Liver (tissue), 9 donors: ENCODE results near the gene VRK2. TPM values are rescaled to one million over a fixed set of nuclear protein-coding genes. Genes with fewer than 3 reads are reported as not detected.

Source experiments
- DNase-seq: peaks from one replicate; pipeline ENCODE4 v3.0.0-alpha.2; 2017; ENCODE audit warnings: low spot score
- H3K27ac ChIP-seq, 2 donors: one replicate each; pipeline ENCODE4 v1.7.0; 2013; ENCODE audit warnings: inconsistent platforms in 2 of 2, low read length in 2 of 2, control low read depth in 1 of 2, low read depth in 1 of 2, mild to moderate bottlenecking in 1 of 2
- H3K27me3 ChIP-seq, 4 donors: one replicate each; pipeline versions ENCODE4 v1.6.1 to v1.7.0; 2013; ENCODE audit warnings: low read length in 3 of 4, inconsistent platforms in 1 of 4, mild to moderate bottlenecking in 1 of 4, moderate library complexity in 1 of 4; ENCODE audit not compliant: control insufficient read depth in 4 of 4, insufficient read depth in 4 of 4
- H3K36me3 ChIP-seq, 4 donors: one replicate each; pipeline versions ENCODE4 v1.6.1 to v1.7.0; 2013; ENCODE audit warnings: low read length in 3 of 4, mild to moderate bottlenecking in 3 of 4, low read depth in 1 of 4, moderate library complexity in 1 of 4; ENCODE audit not compliant: control insufficient read depth in 4 of 4, insufficient read depth in 3 of 4
- H3K4me1 ChIP-seq, 4 donors: one replicate each; pipeline versions ENCODE4 v1.6.1 to v1.7.0; 2013; ENCODE audit warnings: low read length in 3 of 4, mild to moderate bottlenecking in 3 of 4, moderate library complexity in 1 of 4; ENCODE audit not compliant: control insufficient read depth in 4 of 4, insufficient read depth in 4 of 4
- H3K4me3 ChIP-seq, 3 donors: one replicate each; pipeline versions ENCODE4 v1.6.1 to v1.7.0; 2013; ENCODE audit warnings: low read length in 3 of 3, control low read depth in 1 of 3, low read depth in 1 of 3, mild to moderate bottlenecking in 1 of 3
- H3K9ac ChIP-seq, 2 donors: one replicate each; pipeline ENCODE4 v1.7.0; 2013; ENCODE audit warnings: low read length in 2 of 2, mild to moderate bottlenecking in 2 of 2, moderate library complexity in 2 of 2, control low read depth in 1 of 2, low read depth in 1 of 2
- H3K9me3 ChIP-seq, 4 donors: one replicate each; pipeline versions ENCODE4 v1.6.1 to v1.7.0; 2013; ENCODE audit warnings: low read length in 3 of 4; ENCODE audit not compliant: control insufficient read depth in 4 of 4
- EGR1 ChIP-seq, 2 donors: IDR thresholded peaks; 2 replicates each; pipeline ENCODE4 v1.6.1; 2016 to 2018; ENCODE audit warnings: antibody characterized with exemption in 2 of 2, low read depth in 2 of 2
- FOXA1 ChIP-seq: IDR thresholded peaks from 2 replicates; pipeline ENCODE4 v1.6.1; 2016; ENCODE audit warnings: antibody characterized with exemption
- FOXA2 ChIP-seq: IDR thresholded peaks from 2 replicates; pipeline ENCODE4 v1.6.1; 2016; ENCODE audit warnings: antibody characterized with exemption
- HNF4A ChIP-seq, 2 donors: conservative IDR thresholded peaks; 2 replicates each; pipeline ENCODE4 v1.6.1; 2016; ENCODE audit warnings: antibody characterized with exemption in 2 of 2, mild to moderate bottlenecking in 2 of 2
- JUND ChIP-seq, 2 donors: IDR thresholded peaks; 2 replicates each; pipeline ENCODE4 v1.6.1; 2016; ENCODE audit warnings: antibody characterized with exemption in 2 of 2
- NR2F2 ChIP-seq: IDR thresholded peaks from 2 replicates; pipeline ENCODE4 v1.6.1; 2016; ENCODE audit warnings: antibody characterized with exemption
- RAD21 ChIP-seq, 2 donors: IDR thresholded peaks; 2 replicates each; pipeline ENCODE4 v1.6.1; 2016; ENCODE audit warnings: antibody characterized with exemption in 2 of 2, mild to moderate bottlenecking in 2 of 2
- SP1 ChIP-seq: IDR thresholded peaks from 2 replicates; pipeline ENCODE4 v1.6.1; 2018; ENCODE audit warnings: antibody characterized with exemption, mild to moderate bottlenecking
- WGBS: extraction: QIAGEN DNeasy Blood & Tissue Kit; methylation state at CpG from one replicate; pipeline ENCODE4 v1.1.7; 2013; 5-methylcytosine and 5-hydroxymethylcytosine counted together
- polyA plus RNA-seq, 2 donors: library from polyadenylated mRNA; stranded (reverse) in 1 of 2; unstranded in 1 of 2; fragments of 200-250 nt in 1 of 2; fragments of >200 nt in 1 of 2; fragmentation: Nextera tagmentation in 1 of 2; extraction: Ambion mirVana in 1 of 2; gene quantifications; one replicate each; pipeline versions ENCODE4 v1.2.1 to v1.2.3, GENCODE V29; 2013 to 2015
- total RNA-seq, 2 donors: library from RNA; depleted of rRNA; stranded (reverse); fragments of >200 nt; gene quantifications; one replicate each; pipeline ENCODE4 v1.2.3, GENCODE V29; 2014
- TF ChIP-seq, protein P1 (sequence below): IDR thresholded peaks from 2 replicates; pipeline ENCODE4 v1.6.1; 2016; ENCODE audit warnings: antibody characterized with exemption
- TF ChIP-seq, protein P2 (sequence below): fragments of 150-350 bp; IDR thresholded peaks from 2 replicates; pipeline ENCODE4 v1.5.1; 2017; ENCODE audit warnings: improper control_type of control experiment, low read depth, low read length; ENCODE audit not compliant: missing input control
- TF ChIP-seq, protein P3 (sequence below): IDR thresholded peaks from 2 replicates; pipeline ENCODE4 v1.6.1; 2016; ENCODE audit warnings: antibody characterized with exemption
- TF ChIP-seq, protein P4 (sequence below): IDR thresholded peaks from 2 replicates; pipeline ENCODE4 v1.6.1; 2016; ENCODE audit warnings: antibody characterized with exemption, mild to moderate bottlenecking
- donor health status: healthy.
- donor health status: healthy.
- donor health status: healthy.
- donor health status: healthy.
- donor health status: healthy.

Gene VRK2
- total and polyA plus RNA-seq, 4 donors = 5.4 to 17.3 (median 8.5) TPM

- TF ChIP-seq, protein P1, sequence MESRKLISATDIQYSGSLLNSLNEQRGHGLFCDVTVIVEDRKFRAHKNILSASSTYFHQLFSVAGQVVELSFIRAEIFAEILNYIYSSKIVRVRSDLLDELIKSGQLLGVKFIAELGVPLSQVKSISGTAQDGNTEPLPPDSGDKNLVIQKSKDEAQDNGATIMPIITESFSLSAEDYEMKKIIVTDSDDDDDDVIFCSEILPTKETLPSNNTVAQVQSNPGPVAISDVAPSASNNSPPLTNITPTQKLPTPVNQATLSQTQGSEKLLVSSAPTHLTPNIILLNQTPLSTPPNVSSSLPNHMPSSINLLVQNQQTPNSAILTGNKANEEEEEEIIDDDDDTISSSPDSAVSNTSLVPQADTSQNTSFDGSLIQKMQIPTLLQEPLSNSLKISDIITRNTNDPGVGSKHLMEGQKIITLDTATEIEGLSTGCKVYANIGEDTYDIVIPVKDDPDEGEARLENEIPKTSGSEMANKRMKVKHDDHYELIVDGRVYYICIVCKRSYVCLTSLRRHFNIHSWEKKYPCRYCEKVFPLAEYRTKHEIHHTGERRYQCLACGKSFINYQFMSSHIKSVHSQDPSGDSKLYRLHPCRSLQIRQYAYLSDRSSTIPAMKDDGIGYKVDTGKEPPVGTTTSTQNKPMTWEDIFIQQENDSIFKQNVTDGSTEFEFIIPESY = no peak
- TF ChIP-seq JUND (IDR thresholded peaks at IDR 0.05) (no peak), FOXA1 (no peak), RAD21 (IDR thresholded peaks at IDR 0.05) (no peak), EGR1 (IDR thresholded peaks at IDR 0.05; ENCODE audit: low read depth in 2 of 2) (no peak), NR2F2 (no peak)
Observed at GRCh38 chr2:58130238-58130637, 83.6 kb downstream of the VRK2 start (continued).

DNA sequence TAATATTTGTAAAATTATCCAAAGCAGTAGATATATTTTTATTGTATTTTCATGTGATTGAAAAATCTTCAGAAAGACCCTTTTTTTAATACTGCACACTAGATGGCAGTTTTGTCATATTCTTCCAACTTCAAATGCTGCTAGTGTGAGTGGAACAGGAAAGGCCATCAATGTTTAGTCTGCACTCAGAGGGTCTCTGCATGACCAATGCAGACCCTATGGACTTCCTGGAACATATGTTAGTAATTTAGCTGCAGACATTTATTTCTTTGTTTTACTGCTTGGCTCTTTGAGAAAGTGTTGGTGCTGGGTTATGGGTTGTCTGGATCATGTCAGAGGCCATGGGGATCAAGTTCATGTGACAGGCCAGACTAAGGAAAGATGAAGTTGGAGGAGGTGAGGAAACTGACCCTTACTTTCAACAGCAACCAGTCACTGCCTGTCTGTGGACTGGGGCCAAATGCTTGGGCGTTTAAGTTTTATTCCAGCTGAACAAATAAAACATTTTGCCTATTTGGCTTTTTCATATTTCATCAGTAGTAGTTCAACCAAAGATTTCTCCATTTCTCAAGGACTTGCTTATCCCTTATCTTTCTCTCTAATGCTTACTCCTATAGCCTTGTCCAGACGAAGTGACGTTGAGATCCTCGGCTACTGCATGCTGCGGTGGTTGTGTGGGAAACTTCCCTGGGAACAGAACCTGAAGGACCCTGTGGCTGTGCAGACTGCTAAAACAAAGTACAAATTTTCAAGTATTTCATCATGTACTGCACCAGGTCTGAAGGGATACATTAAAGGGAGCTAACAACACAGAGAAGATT lies 84.8 kb downstream of the VRK2 start:
- no peak overlapping the region for H3K4me3 ChIP-seq
- DNase-seq = no peak
- 81% methylated on average over 5 of the region's 5 CpGs for WGBS
- H3K27ac ChIP-seq = no peak overlapping the region
- no peaks in the 10 kb centered on the region for H3K27me3 ChIP-seq
- H3K9ac ChIP-seq = no peak overlapping the region
- no peaks in the 10 kb centered on the region for H3K4me1 ChIP-seq
- no peaks in the 10 kb centered on the region for H3K9me3 ChIP-seq
- H3K36me3 ChIP-seq = peaks cover 0 to 2% (median 0%) of the 10 kb centered on the region in 4 donors
- TF ChIP-seq RAD21 (IDR thresholded peaks at IDR 0.05) = peak; percentile 69 to 72
- TF ChIP-seq NR2F2 = no peak
- no peak for TF ChIP-seq FOXA1
- TF ChIP-seq, protein P2, sequence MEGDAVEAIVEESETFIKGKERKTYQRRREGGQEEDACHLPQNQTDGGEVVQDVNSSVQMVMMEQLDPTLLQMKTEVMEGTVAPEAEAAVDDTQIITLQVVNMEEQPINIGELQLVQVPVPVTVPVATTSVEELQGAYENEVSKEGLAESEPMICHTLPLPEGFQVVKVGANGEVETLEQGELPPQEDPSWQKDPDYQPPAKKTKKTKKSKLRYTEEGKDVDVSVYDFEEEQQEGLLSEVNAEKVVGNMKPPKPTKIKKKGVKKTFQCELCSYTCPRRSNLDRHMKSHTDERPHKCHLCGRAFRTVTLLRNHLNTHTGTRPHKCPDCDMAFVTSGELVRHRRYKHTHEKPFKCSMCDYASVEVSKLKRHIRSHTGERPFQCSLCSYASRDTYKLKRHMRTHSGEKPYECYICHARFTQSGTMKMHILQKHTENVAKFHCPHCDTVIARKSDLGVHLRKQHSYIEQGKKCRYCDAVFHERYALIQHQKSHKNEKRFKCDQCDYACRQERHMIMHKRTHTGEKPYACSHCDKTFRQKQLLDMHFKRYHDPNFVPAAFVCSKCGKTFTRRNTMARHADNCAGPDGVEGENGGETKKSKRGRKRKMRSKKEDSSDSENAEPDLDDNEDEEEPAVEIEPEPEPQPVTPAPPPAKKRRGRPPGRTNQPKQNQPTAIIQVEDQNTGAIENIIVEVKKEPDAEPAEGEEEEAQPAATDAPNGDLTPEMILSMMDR = peak; percentile 6
- TF ChIP-seq HNF4A (conservative IDR thresholded peaks at IDR 0.05) = no peak

DNA sequence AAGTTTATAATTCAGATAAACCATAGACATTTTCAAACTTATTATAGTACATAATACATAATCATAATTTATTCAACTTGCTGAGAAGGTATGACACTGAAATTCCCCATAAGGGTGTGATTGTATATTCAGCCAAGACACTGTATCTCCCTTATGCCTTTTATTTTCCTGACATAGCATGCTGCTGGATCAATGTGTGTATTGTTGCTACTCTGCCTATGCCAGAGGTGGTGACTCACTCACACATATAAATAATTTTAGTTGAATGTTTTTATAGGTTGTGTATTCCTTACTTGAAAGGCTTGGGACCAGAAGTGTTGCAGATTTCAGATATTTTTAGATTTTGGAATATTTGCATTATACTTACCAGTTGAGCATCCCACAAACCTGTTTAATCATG lies 86.8 kb downstream of the VRK2 start:
- Histone ChIP-seq H3K36me3 (peaks cover 0 to 2% (median 0%) of the 10 kb centered on the region in 4 donors), H3K27ac (no peak overlapping the region), H3K27me3 (no peaks in the 10 kb centered on the region), H3K9ac (no peak overlapping the region), H3K9me3 (no peaks in the 10 kb centered on the region), H3K4me1 (no peaks in the 10 kb centered on the region), H3K4me3 (no peak overlapping the region)
- TF ChIP-seq, protein P3, sequence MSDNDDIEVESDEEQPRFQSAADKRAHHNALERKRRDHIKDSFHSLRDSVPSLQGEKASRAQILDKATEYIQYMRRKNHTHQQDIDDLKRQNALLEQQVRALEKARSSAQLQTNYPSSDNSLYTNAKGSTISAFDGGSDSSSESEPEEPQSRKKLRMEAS = no peak
- TF ChIP-seq FOXA2 = no peak
- no peak for TF ChIP-seq SP1
- no peak for DNase-seq

GRCh38 chr2:58135861-58136260 lies 89.3 kb downstream of the VRK2 start:
- Histone ChIP-seq H3K9me3 (no peaks in the 10 kb centered on the region), H3K27ac (no peak overlapping the region), H3K4me3 (no peak overlapping the region), H3K36me3 (peaks cover 0 to 4% (median 2%) of the 10 kb centered on the region in 4 donors), H3K4me1 (no peaks in the 10 kb centered on the region), H3K9ac (no peak overlapping the region), H3K27me3 (no peaks in the 10 kb centered on the region)
- WGBS = 78% methylated on average over 2 of the region's 2 CpGs
- TF ChIP-seq RAD21 (IDR thresholded peaks at IDR 0.05) = no peak
- TF ChIP-seq EGR1 (IDR thresholded peaks at IDR 0.05; ENCODE audit: low read depth in 2 of 2) = no peak
- TF ChIP-seq, protein P4, sequence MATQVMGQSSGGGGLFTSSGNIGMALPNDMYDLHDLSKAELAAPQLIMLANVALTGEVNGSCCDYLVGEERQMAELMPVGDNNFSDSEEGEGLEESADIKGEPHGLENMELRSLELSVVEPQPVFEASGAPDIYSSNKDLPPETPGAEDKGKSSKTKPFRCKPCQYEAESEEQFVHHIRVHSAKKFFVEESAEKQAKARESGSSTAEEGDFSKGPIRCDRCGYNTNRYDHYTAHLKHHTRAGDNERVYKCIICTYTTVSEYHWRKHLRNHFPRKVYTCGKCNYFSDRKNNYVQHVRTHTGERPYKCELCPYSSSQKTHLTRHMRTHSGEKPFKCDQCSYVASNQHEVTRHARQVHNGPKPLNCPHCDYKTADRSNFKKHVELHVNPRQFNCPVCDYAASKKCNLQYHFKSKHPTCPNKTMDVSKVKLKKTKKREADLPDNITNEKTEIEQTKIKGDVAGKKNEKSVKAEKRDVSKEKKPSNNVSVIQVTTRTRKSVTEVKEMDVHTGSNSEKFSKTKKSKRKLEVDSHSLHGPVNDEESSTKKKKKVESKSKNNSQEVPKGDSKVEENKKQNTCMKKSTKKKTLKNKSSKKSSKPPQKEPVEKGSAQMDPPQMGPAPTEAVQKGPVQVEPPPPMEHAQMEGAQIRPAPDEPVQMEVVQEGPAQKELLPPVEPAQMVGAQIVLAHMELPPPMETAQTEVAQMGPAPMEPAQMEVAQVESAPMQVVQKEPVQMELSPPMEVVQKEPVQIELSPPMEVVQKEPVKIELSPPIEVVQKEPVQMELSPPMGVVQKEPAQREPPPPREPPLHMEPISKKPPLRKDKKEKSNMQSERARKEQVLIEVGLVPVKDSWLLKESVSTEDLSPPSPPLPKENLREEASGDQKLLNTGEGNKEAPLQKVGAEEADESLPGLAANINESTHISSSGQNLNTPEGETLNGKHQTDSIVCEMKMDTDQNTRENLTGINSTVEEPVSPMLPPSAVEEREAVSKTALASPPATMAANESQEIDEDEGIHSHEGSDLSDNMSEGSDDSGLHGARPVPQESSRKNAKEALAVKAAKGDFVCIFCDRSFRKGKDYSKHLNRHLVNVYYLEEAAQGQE = no peak
- DNase-seq = no peak
